Measurements from ENCODE around the gene TSHZ3. TPM values are rescaled to one million over a fixed set of nuclear protein-coding genes. Genes with fewer than 3 reads are reported as not detected.

TSHZ3 gene
- total and polyA plus RNA-seq, 2 of the 13 experiments (the other 11 are each of a cell fraction or from before 2014, with no cell fraction given): not detected

DNA sequence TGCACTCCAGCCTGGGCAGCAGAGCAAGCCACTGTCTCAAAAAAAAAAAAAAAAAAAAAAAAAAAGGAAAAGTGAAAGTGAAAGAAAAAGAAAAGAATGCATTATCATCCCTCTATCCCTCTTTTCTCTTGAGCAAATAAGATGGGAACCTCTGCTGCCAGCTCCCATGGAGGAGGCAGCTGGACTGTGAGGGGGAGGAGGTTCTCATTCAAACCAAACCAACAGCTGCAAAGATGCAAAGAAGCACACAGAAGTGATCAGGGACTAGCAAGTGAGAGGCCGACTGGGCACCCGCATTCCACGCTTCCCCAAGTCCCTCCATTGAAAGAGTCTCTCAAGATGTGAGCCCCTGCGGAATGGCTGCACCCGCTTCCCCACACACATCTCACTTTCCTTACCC lies 63.5 kb downstream of the TSHZ3 start:
- ATAC-seq: no peak

DNA sequence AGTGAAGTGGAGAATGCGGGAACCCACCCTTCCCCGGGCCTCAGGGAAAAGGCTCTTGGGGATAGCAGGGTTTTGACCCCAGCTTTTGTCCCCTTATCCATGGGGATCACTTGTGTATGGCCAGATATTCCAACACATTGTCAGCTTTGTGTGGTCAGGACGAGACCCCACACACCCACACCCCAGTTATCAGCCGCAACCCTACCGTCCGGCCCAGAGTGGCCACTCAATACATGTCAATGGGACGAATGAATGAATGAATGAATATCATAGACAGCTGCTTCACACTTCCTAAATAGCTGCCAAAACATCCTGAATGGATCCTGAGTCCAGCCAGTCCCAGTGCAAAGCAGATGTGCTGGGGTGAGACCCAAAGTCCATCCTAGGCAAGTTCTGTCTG lies 64.6 kb downstream of the TSHZ3 start:
- Histone ChIP-seq H3K9ac (ENCODE audit: insufficient read depth, low read depth, low read length) (no peak overlapping the region), H3K27me3 (ENCODE audit: control insufficient read depth in 1 of 2, insufficient read depth in 2 of 2, low read length in 2 of 2) (peaks cover 0 to 7% of the 10 kb centered on the region in 2 experiments; a peak in 1 of 5 replicates), H3K9me3 (ENCODE audit: low read length) (no peaks in the 10 kb centered on the region; the same call in 1 of the 2 replicates), H3K4me1 (ENCODE audit: insufficient read depth, low read length) (no peaks in the 10 kb centered on the region), H4K20me1 (ENCODE audit: insufficient read depth, low read length) (no peaks in the 10 kb centered on the region), H3K4me2 (ENCODE audit: low read depth, low read length) (no peak overlapping the region), H2AFZ (ENCODE audit: low read length) (no peak overlapping the region), H3K27ac (ENCODE audit: extremely low read length, insufficient read depth, low read length) (no peak overlapping the region), H3K79me2 (ENCODE audit: insufficient read depth, low read length) (no peaks in the 10 kb centered on the region), H3K36me3 (replicated peaks in 1 of 2; ENCODE audit: control insufficient read depth in 1 of 2, insufficient read depth in 2 of 2, low read length in 2 of 2) (no peaks in the 10 kb centered on the region), H3K4me3 (replicated peaks in 1 of 3; ENCODE audit: insufficient read depth in 1 of 3, low read depth in 2 of 3, low read length in 3 of 3) (no peak overlapping the region)
- ATAC-seq (no peak), DNase-seq (ENCODE audit: low spot score) (no peak), FAIRE-seq (no peak)
- 0% methylated on average over 3 of the region's 7 CpGs for WGBS (ENCODE audit: low lambda C conversion rate)
- ChIA-PET CTCF (ENCODE audit: low intra/inter-chr PET ratio, low total read pairs) (no interaction called here), POLR2A (no interaction called here)
- intact Hi-C loops (cut with micrococcal nuclease; ENCODE audit: unreplicated experiment): no loop called here
- in situ Hi-C loops (cut with HindIII; ENCODE audit: extremely low pct_ligation_motif_present, low pct_unique_long_range_greater_than_20kb): no loop called here
- BruUV-seq (replicated peaks): no TSS peak
- TF ChIP-seq HOXA7 (CRISPR knock-in tag; IDR thresholded peaks at IDR 0.05) (no peak), ZNF674 (CRISPR knock-in tag; IDR thresholded peaks at IDR 0.05; ENCODE audit: low read depth) (no peak), ZNF589 (CRISPR knock-in tag; conservative IDR thresholded peaks at IDR 0.05) (no peak), HDAC1 (CRISPR knock-in tag; IDR thresholded peaks at IDR 0.05) (no peak), ZNF780A (CRISPR knock-in tag; IDR thresholded peaks at IDR 0.05) (no peak), SRY (CRISPR knock-in tag; IDR thresholded peaks at IDR 0.05) (no peak), ZNF484 (CRISPR knock-in tag; IDR thresholded peaks at IDR 0.05; ENCODE audit: borderline replicate concordance, low read depth) (no peak), MLX (CRISPR knock-in tag; IDR thresholded peaks at IDR 0.05) (no peak), ZNF761 (CRISPR knock-in tag; conservative IDR thresholded peaks at IDR 0.05) (no peak), ZNF550 (CRISPR knock-in tag; IDR thresholded peaks at IDR 0.05; ENCODE audit: borderline replicate concordance) (no peak), ZFY (CRISPR knock-in tag; IDR thresholded peaks at IDR 0.05) (no peak), ZNF317 (CRISPR knock-in tag; IDR thresholded peaks at IDR 0.05) (no peak)
- TF ChIP-seq, protein P1, sequence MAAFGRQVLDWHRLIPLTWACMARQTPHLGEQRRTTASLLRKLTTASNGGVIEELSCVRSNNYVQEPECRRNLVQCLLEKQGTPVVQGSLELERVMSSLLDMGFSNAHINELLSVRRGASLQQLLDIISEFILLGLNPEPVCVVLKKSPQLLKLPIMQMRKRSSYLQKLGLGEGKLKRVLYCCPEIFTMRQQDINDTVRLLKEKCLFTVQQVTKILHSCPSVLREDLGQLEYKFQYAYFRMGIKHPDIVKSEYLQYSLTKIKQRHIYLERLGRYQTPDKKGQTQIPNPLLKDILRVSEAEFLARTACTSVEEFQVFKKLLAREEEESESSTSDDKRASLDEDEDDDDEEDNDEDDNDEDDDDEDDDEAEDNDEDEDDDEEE (CRISPR knock-in tag; IDR thresholded peaks at IDR 0.05): no peak

More for the DNA sequence above, 63.5 kb downstream of the TSHZ3 start:
- intact Hi-C loops (cut with micrococcal nuclease; ENCODE audit: unreplicated experiment) (no loop called here), in situ Hi-C loops (cut with HindIII; ENCODE audit: extremely low pct_ligation_motif_present, low pct_unique_long_range_greater_than_20kb) (no loop called here)
- CTCF ChIA-PET (ENCODE audit: low intra/inter-chr PET ratio, low total read pairs): no interaction called here
- H3K9me3 ChIP-seq (ENCODE audit: low read length): peaks cover 8% of the 10 kb centered on the region; the same call in 1 of the 2 replicates
- no peaks in the 10 kb centered on the region for H3K36me3 ChIP-seq (replicated peaks in 1 of 2; ENCODE audit: control insufficient read depth in 1 of 2, insufficient read depth in 2 of 2, low read length in 2 of 2)
- peak overlapping the region; percentile 42 for H3K4me2 ChIP-seq (ENCODE audit: low read depth, low read length)
- no peaks in the 10 kb centered on the region for H4K20me1 ChIP-seq (ENCODE audit: insufficient read depth, low read length)
- POLR2A ChIA-PET: no interaction called here
- WGBS (ENCODE audit: low lambda C conversion rate): 26% methylated on average over 5 of the region's 5 CpGs
- H3K27ac ChIP-seq (ENCODE audit: extremely low read length, insufficient read depth, low read length): no peak overlapping the region
- no peak overlapping the region for H3K9ac ChIP-seq (ENCODE audit: insufficient read depth, low read depth, low read length)
- no peak overlapping the region for H2AFZ ChIP-seq (ENCODE audit: low read length)
- peaks cover 0 to 7% of the 10 kb centered on the region in 2 experiments; a peak in 1 of 5 replicates for H3K27me3 ChIP-seq (ENCODE audit: control insufficient read depth in 1 of 2, insufficient read depth in 2 of 2, low read length in 2 of 2)
- no peaks in the 10 kb centered on the region for H3K4me1 ChIP-seq (ENCODE audit: insufficient read depth, low read length)
- TF ChIP-seq ZNF776 (CRISPR knock-in tag; IDR thresholded peaks at IDR 0.05) (no peak), SNAI1 (CRISPR knock-in tag; IDR thresholded peaks at IDR 0.05; ENCODE audit: borderline replicate concordance) (no peak), E2F1 (CRISPR knock-in tag; IDR thresholded peaks at IDR 0.05) (no peak), IKZF4 (CRISPR knock-in tag; IDR thresholded peaks at IDR 0.05; ENCODE audit: borderline replicate concordance, low read depth, not compliant biosample characterization) (no peak), HDAC2 (CRISPR knock-in tag; IDR thresholded peaks at IDR 0.05) (no peak), MAFG (CRISPR knock-in tag; IDR thresholded peaks at IDR 0.05) (no peak), BRCA1 (CRISPR knock-in tag; IDR thresholded peaks at IDR 0.05) (no peak), PAX8 (CRISPR knock-in tag; IDR thresholded peaks at IDR 0.05; ENCODE audit: borderline replicate concordance) (no peak)
- no TSS peak for BruUV-seq (replicated peaks)
- no peak for DNase-seq (ENCODE audit: low spot score)
- FAIRE-seq: no peak
- no peaks in the 10 kb centered on the region for H3K79me2 ChIP-seq (ENCODE audit: insufficient read depth, low read length)
- 0 out of 6 replicates have a peak overlapping the region, but pooled peaks of 1 of the 3 experiments have one; percentile 2 for H3K4me3 ChIP-seq (replicated peaks in 1 of 3; ENCODE audit: insufficient read depth in 1 of 3, low read depth in 2 of 3, low read length in 3 of 3)

All from HepG2 (cell line).